Tibial nerve (tissue), 4 donors: ENCODE data around the gene CIITA.

Experiments
- CTCF ChIP-seq, 5 experiments: fragments of 200-600 bp in 3 of 5; fragments of 450-650 bp in 2 of 5; sonication (generic) in 3 of 5; IDR thresholded peaks; one replicate each; pipeline ENCODE4 v1.5.1; 2016 to 2019; ENCODE audit warnings: antibody characterized with exemption in 5 of 5, mild to moderate bottlenecking in 3 of 5, moderate library complexity in 2 of 5
- EP300 ChIP-seq, 2 donors: sonication (generic); formaldehyde crosslinking; IDR thresholded peaks; one replicate each; pipeline ENCODE4 v1.6.1; 2017; ENCODE audit warnings: antibody characterized with exemption in 2 of 2, mild to moderate bottlenecking in 1 of 2
- POLR2A ChIP-seq, 2 donors: fragments of 450-650 bp; IDR thresholded peaks; one replicate each; pipeline ENCODE4 v1.6.1; 2017; ENCODE audit warnings: antibody characterized with exemption in 2 of 2, mild to moderate bottlenecking in 2 of 2, moderate library complexity in 2 of 2

DNA sequence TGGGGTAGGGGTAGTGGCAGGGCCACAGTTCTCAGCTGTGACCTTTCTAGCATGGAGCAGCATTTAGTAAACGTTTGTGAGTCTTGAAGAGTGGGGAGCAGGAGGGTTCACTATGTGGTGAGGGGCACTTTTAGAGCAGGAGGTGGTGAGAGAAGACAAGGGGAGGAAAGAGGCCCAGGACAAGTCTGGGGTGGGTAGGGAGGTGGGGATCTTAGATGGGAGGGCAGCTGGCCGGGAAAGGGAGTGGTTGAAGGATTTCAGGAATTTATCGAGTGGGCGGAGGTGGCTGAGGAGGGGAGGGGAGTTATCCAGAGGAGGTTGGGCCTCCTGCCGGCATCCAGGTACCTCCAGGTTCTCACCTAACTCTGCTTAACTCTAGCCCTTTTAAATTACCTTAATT is 69.3 kb downstream of the CIITA start:
- no peak for TF ChIP-seq EP300 (IDR thresholded peaks at IDR 0.05)
- no peak for TF ChIP-seq CTCF (IDR thresholded peaks at IDR 0.05)
- no peak for TF ChIP-seq POLR2A (IDR thresholded peaks at IDR 0.05)
